ENCODE data around the gene BBS1.
"Not testable (repeated sequence)": the region's sequence is repeated elsewhere in the genome, so short reads cannot be mapped to it uniquely, and the experiment has no call there.

Gene BBS1

GRCh38 chr11:66510271-66510989 lies at the start of gene BBS1:
TSS of gene BBS1 (plus strand) at chr11:66510635. CDS start at chr11:66510660, 25 bp downstream.
- DNase-seq = peak; percentile 22

GRCh38 chr11:66462010-66462409 lies 48.4 kb upstream of the BBS1 start:
- DNase-seq = no peak

- DNase-seq = no peak
These were observed 47.5 kb upstream of the BBS1 start for GRCh38 chr11:66462911-66463310.

GRCh38 chr11:66464116-66464515 lies 46.3 kb upstream of the BBS1 start:
- DNase-seq = not testable (repeated sequence)

GRCh38 chr11:66464916-66465315 lies 45.5 kb upstream of the BBS1 start:
- DNase-seq = no peak

- DNase-seq = no peak
These were observed 44.8 kb upstream of the BBS1 start for GRCh38 chr11:66465373-66466224.

- no peak for DNase-seq
These were observed 44.0 kb upstream of the BBS1 start, which contains the start of gene PELI3 for GRCh38 chr11:66466225-66467033. TSS of gene PELI3 (plus strand) at chr11:66466905. CDS start at chr11:66468129, 1,224 bp downstream.

- no peak for DNase-seq
These were observed 43.3 kb upstream of the BBS1 start for GRCh38 chr11:66467034-66467659.

GRCh38 chr11:66467756-66468155 lies 42.7 kb upstream of the BBS1 start:
- DNase-seq = no peak

GRCh38 chr11:66468691-66469090 lies 41.7 kb upstream of the BBS1 start:
- no peak for DNase-seq

GRCh38 chr11:66469441-66469840 lies 41.0 kb upstream of the BBS1 start:
- DNase-seq = no peak

GRCh38 chr11:66470015-66470414 lies 40.4 kb upstream of the BBS1 start:
- no peak for DNase-seq

- no peak for DNase-seq
These were observed 39.3 kb upstream of the BBS1 start for GRCh38 chr11:66471142-66471541.

- DNase-seq = no peak
These were observed 38.4 kb upstream of the BBS1 start for GRCh38 chr11:66472054-66472453.

GRCh38 chr11:66473167-66473566 lies 37.3 kb upstream of the BBS1 start:
- no peak for DNase-seq

- no peak for DNase-seq
These were observed 36.6 kb upstream of the BBS1 start for GRCh38 chr11:66473608-66474515.

GRCh38 chr11:66475349-66476172 lies 34.9 kb upstream of the BBS1 start:
- DNase-seq = no peak

GRCh38 chr11:66476173-66476840 lies 34.1 kb upstream of the BBS1 start:
- no peak for DNase-seq

GRCh38 chr11:66476841-66477251 lies 33.6 kb upstream of the BBS1 start:
- DNase-seq = no peak

Measured in NCI-H524 treated with DMSO at 0.1 percent for 48 hours (cell line).